ENCODE measurements around the gene UTP18. TPM values are rescaled to one million over a fixed set of nuclear protein-coding genes. Genes with fewer than 3 reads are reported as not detected.
A peak's percentile ranks its signal among the peaks of the same experiment; 100 is the strongest.
"Not testable (repeated sequence)": the region's sequence is repeated elsewhere in the genome, so short reads cannot be mapped to it uniquely, and the experiment has no call there.

The UTP18 gene
- total and polyA plus RNA-seq, 9 of the 15 experiments (the other 6 are each of a cell fraction or from before 2014, with no cell fraction given), result 31.1 to 99.2 (median 66.7) TPM

DNA sequence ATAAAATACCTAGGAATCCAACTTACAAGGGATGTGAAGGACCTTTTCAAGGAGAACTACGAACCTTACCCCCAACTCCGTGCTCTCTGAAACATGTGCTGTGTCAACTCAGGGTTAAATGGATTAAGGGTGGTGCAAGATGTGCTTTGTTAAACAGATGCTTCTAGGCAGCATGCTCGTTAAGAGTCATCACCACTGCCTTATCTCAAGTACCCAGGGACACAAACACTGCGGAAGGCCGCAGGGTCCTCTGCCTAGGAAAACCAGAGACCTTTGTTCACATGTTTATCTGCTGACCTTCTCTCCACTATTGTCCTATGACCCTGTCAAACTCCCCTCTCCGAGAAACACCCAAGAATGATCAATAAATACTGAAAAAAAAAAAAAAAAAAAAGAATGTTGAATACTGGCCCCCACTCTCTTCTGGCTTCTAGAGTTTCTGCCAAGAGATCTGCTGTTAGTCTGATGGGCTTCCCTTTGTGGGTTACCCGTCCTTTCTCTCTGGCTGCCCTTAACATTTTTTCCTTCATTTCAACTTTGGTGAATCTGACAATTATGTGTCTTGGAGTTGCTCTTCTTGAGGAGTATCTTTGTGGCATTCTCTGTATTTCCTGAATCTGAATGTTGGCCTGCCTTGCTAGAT lies 70.6 kb downstream of the UTP18 start (continued):
- TF ChIP-seq, protein P1, sequence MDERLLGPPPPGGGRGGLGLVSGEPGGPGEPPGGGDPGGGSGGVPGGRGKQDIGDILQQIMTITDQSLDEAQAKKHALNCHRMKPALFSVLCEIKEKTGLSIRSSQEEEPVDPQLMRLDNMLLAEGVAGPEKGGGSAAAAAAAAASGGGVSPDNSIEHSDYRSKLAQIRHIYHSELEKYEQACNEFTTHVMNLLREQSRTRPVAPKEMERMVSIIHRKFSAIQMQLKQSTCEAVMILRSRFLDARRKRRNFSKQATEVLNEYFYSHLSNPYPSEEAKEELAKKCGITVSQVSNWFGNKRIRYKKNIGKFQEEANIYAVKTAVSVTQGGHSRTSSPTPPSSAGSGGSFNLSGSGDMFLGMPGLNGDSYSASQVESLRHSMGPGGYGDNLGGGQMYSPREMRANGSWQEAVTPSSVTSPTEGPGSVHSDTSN (CRISPR knock-in tag; IDR thresholded peaks at IDR 0.05; ENCODE audit: low read depth), result not testable (repeated sequence)
- TF ChIP-seq, protein P1 (tag; conservative IDR thresholded peaks at IDR 0.05; ENCODE audit: low read depth), result 0 out of 2 replicates have a peak, but pooled peaks have one; percentile 34
- peak in 1 of 2 experiments; percentile 65; a peak in 1 of 4 replicates for TF ChIP-seq RCOR1 (IDR thresholded peaks at IDR 0.05; ENCODE audit: borderline replicate concordance in 1 of 2, low read depth in 2 of 2, low read length in 2 of 2)
- TF ChIP-seq, protein P2, sequence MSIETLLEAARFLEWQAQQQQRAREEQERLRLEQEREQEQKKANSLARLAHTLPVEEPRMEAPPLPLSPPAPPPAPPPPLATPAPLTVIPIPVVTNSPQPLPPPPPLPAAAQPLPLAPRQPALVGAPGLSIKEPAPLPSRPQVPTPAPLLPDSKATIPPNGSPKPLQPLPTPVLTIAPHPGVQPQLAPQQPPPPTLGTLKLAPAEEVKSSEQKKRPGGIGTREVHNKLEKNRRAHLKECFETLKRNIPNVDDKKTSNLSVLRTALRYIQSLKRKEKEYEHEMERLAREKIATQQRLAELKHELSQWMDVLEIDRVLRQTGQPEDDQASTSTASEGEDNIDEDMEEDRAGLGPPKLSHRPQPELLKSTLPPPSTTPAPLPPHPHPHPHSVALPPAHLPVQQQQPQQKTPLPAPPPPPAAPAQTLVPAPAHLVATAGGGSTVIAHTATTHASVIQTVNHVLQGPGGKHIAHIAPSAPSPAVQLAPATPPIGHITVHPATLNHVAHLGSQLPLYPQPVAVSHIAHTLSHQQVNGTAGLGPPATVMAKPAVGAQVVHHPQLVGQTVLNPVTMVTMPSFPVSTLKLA (conservative IDR thresholded peaks at IDR 0.05), result peak; percentile 48 to 76
- peak; percentile 31; the same call in 1 of the 2 replicates for TF ChIP-seq CREM (IDR thresholded peaks at IDR 0.05; ENCODE audit: low read depth)
- 0 out of 2 replicates have a peak, but pooled peaks have one; percentile 8 for TF ChIP-seq CEBPG (CRISPR knock-in tag; IDR thresholded peaks at IDR 0.05)
- not testable (repeated sequence) for TF ChIP-seq CEBPG (tag; conservative IDR thresholded peaks at IDR 0.05 in 1 of 2, IDR thresholded peaks at IDR 0.05 in 1 of 2); TEAD4 (CRISPR knock-in tag; IDR thresholded peaks at IDR 0.05; ENCODE audit: borderline replicate concordance)
- TF ChIP-seq CBFA2T2 (conservative IDR thresholded peaks at IDR 0.05), result peak; percentile 93
- TF ChIP-seq RAD21 (CRISPR knock-in tag; conservative IDR thresholded peaks at IDR 0.05 in 1 of 2, IDR thresholded peaks at IDR 0.05 in 1 of 2), result 0 out of 4 replicates have a peak, but pooled peaks of 1 of the 2 experiments have one; percentile 7
- 0 out of 2 replicates have a peak, but pooled peaks have one; percentile 30 for TF ChIP-seq NCOA1 (IDR thresholded peaks at IDR 0.05; ENCODE audit: low read depth)
- TF ChIP-seq, protein P3, sequence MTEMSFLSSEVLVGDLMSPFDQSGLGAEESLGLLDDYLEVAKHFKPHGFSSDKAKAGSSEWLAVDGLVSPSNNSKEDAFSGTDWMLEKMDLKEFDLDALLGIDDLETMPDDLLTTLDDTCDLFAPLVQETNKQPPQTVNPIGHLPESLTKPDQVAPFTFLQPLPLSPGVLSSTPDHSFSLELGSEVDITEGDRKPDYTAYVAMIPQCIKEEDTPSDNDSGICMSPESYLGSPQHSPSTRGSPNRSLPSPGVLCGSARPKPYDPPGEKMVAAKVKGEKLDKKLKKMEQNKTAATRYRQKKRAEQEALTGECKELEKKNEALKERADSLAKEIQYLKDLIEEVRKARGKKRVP (CRISPR knock-in tag; IDR thresholded peaks at IDR 0.05), result 0 out of 2 replicates have a peak, but pooled peaks have one; percentile 13
- peak; percentile 66; the same call in 1 of the 2 replicates for TF ChIP-seq SMARCA4 (IDR thresholded peaks at IDR 0.05)
- TF ChIP-seq FOSL1 (tag; conservative IDR thresholded peaks at IDR 0.05), result peak; percentile 64
- TF ChIP-seq ESRRA (IDR thresholded peaks at IDR 0.05; ENCODE audit: borderline replicate concordance, low read depth), result peak; percentile 49; the same call in 1 of the 2 replicates
- peak; percentile 98 for TF ChIP-seq SOX6 (IDR thresholded peaks at IDR 0.05)
- TF ChIP-seq, protein P4, sequence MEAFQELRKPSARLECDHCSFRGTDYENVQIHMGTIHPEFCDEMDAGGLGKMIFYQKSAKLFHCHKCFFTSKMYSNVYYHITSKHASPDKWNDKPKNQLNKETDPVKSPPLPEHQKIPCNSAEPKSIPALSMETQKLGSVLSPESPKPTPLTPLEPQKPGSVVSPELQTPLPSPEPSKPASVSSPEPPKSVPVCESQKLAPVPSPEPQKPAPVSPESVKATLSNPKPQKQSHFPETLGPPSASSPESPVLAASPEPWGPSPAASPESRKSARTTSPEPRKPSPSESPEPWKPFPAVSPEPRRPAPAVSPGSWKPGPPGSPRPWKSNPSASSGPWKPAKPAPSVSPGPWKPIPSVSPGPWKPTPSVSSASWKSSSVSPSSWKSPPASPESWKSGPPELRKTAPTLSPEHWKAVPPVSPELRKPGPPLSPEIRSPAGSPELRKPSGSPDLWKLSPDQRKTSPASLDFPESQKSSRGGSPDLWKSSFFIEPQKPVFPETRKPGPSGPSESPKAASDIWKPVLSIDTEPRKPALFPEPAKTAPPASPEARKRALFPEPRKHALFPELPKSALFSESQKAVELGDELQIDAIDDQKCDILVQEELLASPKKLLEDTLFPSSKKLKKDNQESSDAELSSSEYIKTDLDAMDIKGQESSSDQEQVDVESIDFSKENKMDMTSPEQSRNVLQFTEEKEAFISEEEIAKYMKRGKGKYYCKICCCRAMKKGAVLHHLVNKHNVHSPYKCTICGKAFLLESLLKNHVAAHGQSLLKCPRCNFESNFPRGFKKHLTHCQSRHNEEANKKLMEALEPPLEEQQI (IDR thresholded peaks at IDR 0.05), result peak; percentile 35; the same call in 1 of the 2 replicates
- peak; percentile 58; the same call in 1 of the 2 replicates for TF ChIP-seq KLF16 (IDR thresholded peaks at IDR 0.05)
- peak; percentile 80 for TF ChIP-seq TEAD4 (IDR thresholded peaks at IDR 0.05; ENCODE audit: low read length)
- TF ChIP-seq STAT5A (IDR thresholded peaks at IDR 0.05; ENCODE audit: borderline replicate concordance, low read length), result peak; percentile 41; the same call in 1 of the 2 replicates
